ENCODE measurements around the gene TRIOBP. TPM values are rescaled to one million over a fixed set of nuclear protein-coding genes. Genes with fewer than 3 reads are reported as not detected.

TRIOBP gene
- total RNA-seq, 1 experiment from 2014 or later: 28.7 TPM

DNA sequence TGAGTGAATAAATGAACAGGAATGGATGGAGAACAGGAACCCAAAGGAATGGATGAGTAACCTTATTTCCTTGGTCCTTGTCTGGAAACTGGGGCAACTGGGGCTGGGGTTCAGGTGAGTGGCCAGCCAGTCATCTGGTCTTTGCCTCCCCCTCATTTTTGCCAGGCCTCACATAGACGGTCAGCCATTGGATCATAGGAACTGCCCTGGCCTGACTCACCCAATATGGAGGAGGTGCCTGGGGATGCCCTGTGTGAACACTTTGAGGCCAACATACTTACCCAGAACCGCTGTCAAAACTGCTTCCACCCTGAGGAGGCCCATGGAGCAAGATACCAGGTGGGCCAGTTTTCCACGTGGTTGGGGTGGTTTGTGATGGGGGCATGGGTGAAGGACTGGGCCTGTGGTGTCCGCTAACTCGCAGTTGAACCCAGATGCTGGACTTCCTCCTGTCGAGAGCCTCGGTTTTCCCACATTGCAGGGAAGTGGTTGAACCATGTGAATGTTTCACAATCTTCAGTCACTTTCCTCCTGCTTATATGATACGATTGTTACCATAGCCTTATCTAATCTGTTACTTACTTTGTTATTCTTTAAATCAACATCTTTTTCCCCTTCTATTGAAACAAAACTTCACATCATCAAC is 4.4 kb downstream of the TRIOBP start:
- H3K9me3 ChIP-seq (ENCODE audit: low read depth, low read length, poor library complexity, severe bottlenecking): no peaks in the 10 kb centered on the region
- TF ChIP-seq, protein P1, sequence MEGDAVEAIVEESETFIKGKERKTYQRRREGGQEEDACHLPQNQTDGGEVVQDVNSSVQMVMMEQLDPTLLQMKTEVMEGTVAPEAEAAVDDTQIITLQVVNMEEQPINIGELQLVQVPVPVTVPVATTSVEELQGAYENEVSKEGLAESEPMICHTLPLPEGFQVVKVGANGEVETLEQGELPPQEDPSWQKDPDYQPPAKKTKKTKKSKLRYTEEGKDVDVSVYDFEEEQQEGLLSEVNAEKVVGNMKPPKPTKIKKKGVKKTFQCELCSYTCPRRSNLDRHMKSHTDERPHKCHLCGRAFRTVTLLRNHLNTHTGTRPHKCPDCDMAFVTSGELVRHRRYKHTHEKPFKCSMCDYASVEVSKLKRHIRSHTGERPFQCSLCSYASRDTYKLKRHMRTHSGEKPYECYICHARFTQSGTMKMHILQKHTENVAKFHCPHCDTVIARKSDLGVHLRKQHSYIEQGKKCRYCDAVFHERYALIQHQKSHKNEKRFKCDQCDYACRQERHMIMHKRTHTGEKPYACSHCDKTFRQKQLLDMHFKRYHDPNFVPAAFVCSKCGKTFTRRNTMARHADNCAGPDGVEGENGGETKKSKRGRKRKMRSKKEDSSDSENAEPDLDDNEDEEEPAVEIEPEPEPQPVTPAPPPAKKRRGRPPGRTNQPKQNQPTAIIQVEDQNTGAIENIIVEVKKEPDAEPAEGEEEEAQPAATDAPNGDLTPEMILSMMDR (conservative IDR thresholded peaks at IDR 0.05; ENCODE audit: low read depth, low read length): no peak
- TF ChIP-seq EZH2 (IDR thresholded peaks at IDR 0.05; ENCODE audit: borderline replicate concordance, low read depth, low read length, poor library complexity, severe bottlenecking): no peak
- ChIA-PET CTCF (no interaction called here), POLR2A (ENCODE audit: low non-redundant PET) (no interaction called here)
- intact Hi-C loops (cut with micrococcal nuclease; ENCODE audit: unreplicated experiment): no loop called here
- no peaks in the 10 kb centered on the region for H3K36me3 ChIP-seq (ENCODE audit: insufficient read depth, low read length, poor library complexity, severe bottlenecking)
- DNase-seq (ENCODE audit: low spot score): no peak
- no TSS peak for BruUV-seq (replicated peaks)
- H3K27me3 ChIP-seq (replicated peaks; ENCODE audit: insufficient read depth, low read depth, low read length, poor library complexity): no peaks in the 10 kb centered on the region
- no peak overlapping the region for H3K4me3 ChIP-seq (ENCODE audit: low read depth, low read length, poor library complexity, severe bottlenecking)
- H3K27ac ChIP-seq (ENCODE audit: low read depth, low read length, poor library complexity, severe bottlenecking): no peak overlapping the region
- H3K4me1 ChIP-seq (ENCODE audit: insufficient read depth, low read length, poor library complexity, severe bottlenecking): peaks cover 5% of the 10 kb centered on the region

DNA sequence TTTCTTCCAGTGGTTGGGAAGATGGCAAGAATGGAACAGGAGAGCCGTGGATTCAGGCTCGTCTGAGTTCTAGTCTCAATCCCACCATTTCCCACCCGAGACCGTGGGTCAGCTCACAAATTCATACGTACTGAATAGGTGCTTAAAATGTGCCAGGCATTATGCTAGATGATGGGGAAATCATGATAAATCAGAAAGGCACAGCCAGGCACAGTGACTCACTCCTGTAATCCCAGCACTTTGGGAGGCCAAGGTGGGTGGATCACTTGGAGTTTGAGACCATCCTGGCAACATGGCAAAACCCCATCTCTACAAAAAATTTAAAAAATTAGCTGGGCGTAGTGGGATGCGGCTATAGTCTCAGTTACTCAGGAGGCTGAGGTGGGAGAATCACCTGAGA is 7.1 kb downstream of the TRIOBP start:
- H3K27me3 ChIP-seq (replicated peaks; ENCODE audit: insufficient read depth, low read depth, low read length, poor library complexity): no peaks in the 10 kb centered on the region
- POLR2A ChIA-PET (ENCODE audit: low non-redundant PET): no interaction called here
- BruUV-seq (replicated peaks): no TSS peak
- H3K4me3 ChIP-seq (ENCODE audit: low read depth, low read length, poor library complexity, severe bottlenecking): no peak overlapping the region
- CTCF ChIA-PET: no interaction called here
- no peak for TF ChIP-seq EZH2 (IDR thresholded peaks at IDR 0.05; ENCODE audit: borderline replicate concordance, low read depth, low read length, poor library complexity, severe bottlenecking)
- TF ChIP-seq, protein P1 (conservative IDR thresholded peaks at IDR 0.05; ENCODE audit: low read depth, low read length): no peak
- H3K9me3 ChIP-seq (ENCODE audit: low read depth, low read length, poor library complexity, severe bottlenecking): no peaks in the 10 kb centered on the region
- no peak for DNase-seq (ENCODE audit: low spot score)
- H3K27ac ChIP-seq (ENCODE audit: low read depth, low read length, poor library complexity, severe bottlenecking): no peak overlapping the region
- intact Hi-C loops (cut with micrococcal nuclease; ENCODE audit: unreplicated experiment): no loop called here
- no peaks in the 10 kb centered on the region for H3K36me3 ChIP-seq (ENCODE audit: insufficient read depth, low read length, poor library complexity, severe bottlenecking)
- no peaks in the 10 kb centered on the region for H3K4me1 ChIP-seq (ENCODE audit: insufficient read depth, low read length, poor library complexity, severe bottlenecking)

DNA sequence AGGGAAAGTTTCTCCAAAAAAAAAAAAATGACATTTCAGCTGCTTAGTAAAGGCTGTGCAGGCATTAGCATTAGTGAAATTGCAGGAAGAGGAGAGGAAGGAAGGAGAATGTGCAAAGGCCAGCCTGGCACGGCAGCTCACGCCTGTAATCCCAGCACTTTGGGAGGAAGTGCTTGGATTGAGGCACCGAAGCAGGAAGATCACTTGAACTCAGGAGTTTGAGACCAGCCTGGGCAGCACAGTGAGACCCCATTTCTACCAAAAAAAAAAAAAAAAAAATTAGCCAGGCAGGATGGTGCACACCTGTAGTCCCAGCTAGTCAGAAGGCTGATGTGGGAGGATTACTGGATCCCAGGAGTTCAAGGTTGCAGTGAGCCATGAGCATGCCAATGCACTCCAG is 7.8 kb downstream of the TRIOBP start:
- no peak for DNase-seq (ENCODE audit: low spot score)
- POLR2A ChIA-PET (ENCODE audit: low non-redundant PET): no interaction called here
- no peaks in the 10 kb centered on the region for H3K9me3 ChIP-seq (ENCODE audit: low read depth, low read length, poor library complexity, severe bottlenecking)
- intact Hi-C loops (cut with micrococcal nuclease; ENCODE audit: unreplicated experiment): no loop called here
- H3K4me1 ChIP-seq (ENCODE audit: insufficient read depth, low read length, poor library complexity, severe bottlenecking): no peaks in the 10 kb centered on the region
- TF ChIP-seq, protein P1 (conservative IDR thresholded peaks at IDR 0.05; ENCODE audit: low read depth, low read length): no peak
- CTCF ChIA-PET: no interaction called here
- H3K27ac ChIP-seq (ENCODE audit: low read depth, low read length, poor library complexity, severe bottlenecking): no peak overlapping the region
- H3K36me3 ChIP-seq (ENCODE audit: insufficient read depth, low read length, poor library complexity, severe bottlenecking): no peaks in the 10 kb centered on the region
- H3K27me3 ChIP-seq (replicated peaks; ENCODE audit: insufficient read depth, low read depth, low read length, poor library complexity): no peaks in the 10 kb centered on the region
- BruUV-seq (replicated peaks): no TSS peak
- no peak overlapping the region for H3K4me3 ChIP-seq (ENCODE audit: low read depth, low read length, poor library complexity, severe bottlenecking)
